Endothelial cell of umbilical vein (primary cell): Measurements from ENCODE around the gene KIAA1217. TPM values are rescaled to one million over a fixed set of nuclear protein-coding genes. Genes with fewer than 3 reads are reported as not detected.

Source experiments
- BruUV-seq: library from RNA; stranded (reverse); fragments of 400-500 nt; replicated peaks from 2 replicates; lab custom pipeline; 2021; lab: Mats Ljungman, UMichigan
- CTCF ChIA-PET: fragments of 300-600, 350-600 bp; sonication (Branson Sonifier 250); formaldehyde crosslinking; loops from one replicate; lab custom pipeline; 2021; ENCODE audit warnings: antibody characterized with exemption, inconsistent platforms; lab: Charles Lee
- POLR2A ChIA-PET: fragments of 300-600, 350-600 bp; sonication (Branson Sonifier 250); formaldehyde crosslinking; loops from one replicate; lab custom pipeline; 2021; ENCODE audit warnings: antibody characterized with exemption, inconsistent platforms; lab: Charles Lee
- DNase-seq: peaks from one replicate; pipeline ENCODE4 v3.0.0-alpha.2; 2011; ENCODE audit warnings: low read depth, low spot score
- FAIRE-seq: peaks from 2 replicates; lab custom pipeline; 2011; peaks lifted over from hg19 to GRCh38; lab: Jason Lieb, UNC
- H2AFZ ChIP-seq: 2 replicates; pipeline ENCODE4 v1.6.0; 2012; ENCODE audit warnings: low read depth, low read length, control low read depth, inconsistent platforms
- H3K27ac ChIP-seq: 2 replicates; pipeline ENCODE4 v1.5.1; 2011; ENCODE audit warnings: low read depth, mild to moderate bottlenecking, control low read depth, low read length, moderate library complexity; ENCODE audit not compliant: insufficient read depth
- H3K27me3 ChIP-seq, 2 experiments: 2 replicates each; pipeline versions ENCODE4 v1.6.0 to v1.6.1; 2011; ENCODE audit warnings: low read length in 2 of 2, mixed read lengths in 1 of 2; ENCODE audit not compliant: control insufficient read depth in 2 of 2, insufficient read depth in 2 of 2
- H3K36me3 ChIP-seq, 2 experiments: 2 replicates in 1 of 2; 3 replicates in 1 of 2; pipeline ENCODE4 v1.5.1; 2011; ENCODE audit warnings: low read length in 2 of 2, mild to moderate bottlenecking in 1 of 2, moderate library complexity in 1 of 2; ENCODE audit not compliant: control insufficient read depth in 2 of 2, insufficient read depth in 2 of 2; ENCODE audit errors: extremely low read depth in 1 of 2
- H3K4me1 ChIP-seq: 3 replicates; pipeline ENCODE4 v1.5.1; 2011; ENCODE audit warnings: mild to moderate bottlenecking, low read length; ENCODE audit not compliant: control insufficient read depth, insufficient read depth; ENCODE audit errors: extremely low read depth
- H3K4me2 ChIP-seq: 2 replicates; pipeline ENCODE4 v1.6.1; 2011; ENCODE audit warnings: low read length, control low read depth, mixed read lengths; ENCODE audit not compliant: insufficient read depth
- H3K4me3 ChIP-seq, 3 experiments: fragments of 200-600 bp in 1 of 3; sonication (generic), shearing (Covaris generic) in 1 of 3; replicated peaks in 1 of 3; 2 replicates each; pipeline ENCODE4 v1.5.1; 2011 to 2016; ENCODE audit warnings: control low read depth in 3 of 3, low read length in 3 of 3, mild to moderate bottlenecking in 2 of 3, inconsistent platforms in 1 of 3, low read depth in 1 of 3, moderate library complexity in 1 of 3; ENCODE audit not compliant: insufficient read depth in 1 of 3
- H3K79me2 ChIP-seq: 2 replicates; pipeline ENCODE4 v1.6.0; 2012; ENCODE audit warnings: low read length, inconsistent platforms; ENCODE audit not compliant: control insufficient read depth, insufficient read depth
- H3K9ac ChIP-seq: replicated peaks from 2 replicates; pipeline ENCODE3; 2011; ENCODE audit warnings: low read length, control low read depth; ENCODE audit not compliant: insufficient read depth; ENCODE audit errors: extremely low read depth
- H3K9me1 ChIP-seq: replicated peaks from 3 replicates; pipeline ENCODE4 v1.6.0; 2011; ENCODE audit warnings: mild to moderate bottlenecking, low read length; ENCODE audit not compliant: control insufficient read depth, insufficient read depth; ENCODE audit errors: extremely low read depth
- H3K9me3 ChIP-seq: replicated peaks from 2 replicates; pipeline ENCODE4 v1.5.1; 2012; ENCODE audit warnings: low read length, inconsistent platforms; ENCODE audit not compliant: control insufficient read depth, insufficient read depth
- H4K20me1 ChIP-seq: replicated peaks from 2 replicates; pipeline ENCODE3; 2011; ENCODE audit warnings: mild to moderate bottlenecking, low read length; ENCODE audit not compliant: control insufficient read depth, insufficient read depth; ENCODE audit errors: extremely low read depth
- CTCF ChIP-seq, 2 donors: IDR thresholded peaks; 1 replicate in 1 of 2; 2 replicates in 1 of 2; pipeline ENCODE4 v1.5.1; 2011; ENCODE audit warnings: low read length in 2 of 2, mild to moderate bottlenecking in 2 of 2, moderate library complexity in 2 of 2, control low read depth in 1 of 2, inconsistent platforms in 1 of 2, low read depth in 1 of 2; ENCODE audit not compliant: insufficient read depth in 1 of 2; ENCODE audit errors: extremely low read depth in 1 of 2
- EZH2 ChIP-seq: IDR thresholded peaks from 2 replicates; pipeline ENCODE4 v1.6.1; 2012; ENCODE audit warnings: borderline replicate concordance, low read depth, mild to moderate bottlenecking, moderate library complexity, low read length, inconsistent platforms; ENCODE audit not compliant: severe bottlenecking
- FOS ChIP-seq: IDR thresholded peaks from 2 replicates; pipeline ENCODE4 v1.6.1; 2011; ENCODE audit warnings: mild to moderate bottlenecking, low read length, moderate library complexity, borderline replicate concordance; ENCODE audit not compliant: insufficient read depth
- GATA2 ChIP-seq: IDR thresholded peaks from 2 replicates; pipeline ENCODE4 v1.7.0; 2011; ENCODE audit warnings: low read depth, mild to moderate bottlenecking, moderate library complexity, mixed read lengths, low read length; ENCODE audit not compliant: insufficient read length, insufficient read depth
- JUN ChIP-seq: IDR thresholded peaks from 2 replicates; pipeline ENCODE4 v1.6.1; 2011; ENCODE audit warnings: borderline replicate concordance, low read depth; ENCODE audit not compliant: insufficient read length, insufficient read depth
- MYC ChIP-seq: IDR thresholded peaks from one replicate; pipeline ENCODE4 v1.6.1; 2011; ENCODE audit warnings: mild to moderate bottlenecking, low read depth, low read length
- POLR2A ChIP-seq: IDR thresholded peaks from 2 replicates; pipeline ENCODE4 v1.6.1; 2012; ENCODE audit warnings: low read depth, mild to moderate bottlenecking, control low read depth, low read length
- POLR2AphosphoS5 ChIP-seq: IDR thresholded peaks from 2 replicates; pipeline ENCODE4 v1.6.1; 2012; ENCODE audit warnings: low read depth, mild to moderate bottlenecking, control low read depth, low read length, moderate library complexity; ENCODE audit not compliant: insufficient read depth
- dilution Hi-C: fragments of 300-500 bp; cut with MboI; formaldehyde crosslinking; loops from one replicate; pipeline ENCODE4 v1.15.0; 2019; ENCODE audit warnings: low sequenced_read_pairs; ENCODE audit not compliant: extremely low pct_ligation_motif_present
- intact Hi-C: fragments of 100-400 bp; cut with micrococcal nuclease; formaldehyde crosslinking; loops from one replicate; pipeline ENCODE4 v1.10.0; 2022
- polyA plus RNA-seq, 4 experiments: library from polyadenylated mRNA; depleted of rRNA in 3 of 4; stranded (reverse) in 3 of 4; unstranded in 1 of 4; fragments of >200 nt; gene quantifications; 2 replicates each; pipeline versions ENCODE4 v1.2.1 to v1.2.3, GENCODE V29; 2011 to 2012; ENCODE audit warnings: missing spikeins in 1 of 4
- total RNA-seq: library from RNA; stranded (reverse); gene quantifications from 2 replicates; pipeline ENCODE4 v1.2.3, GENCODE V29; 2021
- TF ChIP-seq, protein P1 (sequence below): IDR thresholded peaks from 2 replicates; pipeline ENCODE4 v1.6.1; 2011; ENCODE audit not compliant: insufficient read depth, insufficient read length

The KIAA1217 gene
- total and polyA plus RNA-seq, 2 donors (not counting 3 experiments of a cell fraction or from before 2014, with no cell fraction given): 0.83 to 10.3 TPM

DNA sequence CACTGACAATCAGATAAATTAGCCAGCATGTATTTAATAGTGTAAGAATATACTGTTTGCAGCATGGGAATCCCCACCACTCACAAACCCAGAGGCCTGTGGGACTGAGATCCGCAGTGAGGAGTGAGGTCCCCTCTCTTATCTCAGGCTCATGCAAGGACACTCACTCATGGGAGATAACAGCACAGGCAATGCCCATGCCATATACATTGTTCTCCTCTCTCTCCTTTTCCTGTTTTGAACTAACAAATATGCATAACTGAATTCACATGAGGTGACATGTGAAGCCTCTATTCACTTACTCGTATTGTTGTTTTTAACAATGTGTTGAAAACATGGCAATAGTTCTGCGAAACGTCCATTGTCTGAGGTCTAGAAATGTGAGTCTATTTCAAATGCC is 284.2 kb downstream of the KIAA1217 start:
- H2AFZ ChIP-seq: no peak overlapping the region
- no peaks in the 10 kb centered on the region for H3K4me1 ChIP-seq
- POLR2A ChIA-PET: no interaction called here
- H3K79me2 ChIP-seq: no peaks in the 10 kb centered on the region
- BruUV-seq: no TSS peak
- no peak overlapping the region for H3K9ac ChIP-seq
- H4K20me1 ChIP-seq: no peaks in the 10 kb centered on the region
- H3K4me3 ChIP-seq: no peak overlapping the region
- TF ChIP-seq EZH2: no peak
- TF ChIP-seq POLR2A: no peak
- no peak for TF ChIP-seq JUN
- no peak for TF ChIP-seq GATA2
- TF ChIP-seq CTCF (IDR thresholded peaks at IDR 0.05; ENCODE audit: extremely low read depth in 1 of 2, insufficient read depth in 1 of 2, low read depth in 1 of 2, low read length in 2 of 2): no peak
- TF ChIP-seq, protein P1, sequence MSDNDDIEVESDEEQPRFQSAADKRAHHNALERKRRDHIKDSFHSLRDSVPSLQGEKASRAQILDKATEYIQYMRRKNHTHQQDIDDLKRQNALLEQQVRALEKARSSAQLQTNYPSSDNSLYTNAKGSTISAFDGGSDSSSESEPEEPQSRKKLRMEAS: no peak
- no peak for TF ChIP-seq POLR2AphosphoS5
- no peak for TF ChIP-seq FOS
- TF ChIP-seq MYC: no peak
- dilution Hi-C loops: no loop called here
- FAIRE-seq: no peak
- no peaks in the 10 kb centered on the region for H3K36me3 ChIP-seq
- no peak overlapping the region for H3K4me2 ChIP-seq
- no peak overlapping the region for H3K27ac ChIP-seq
- H3K9me1 ChIP-seq: no peaks in the 10 kb centered on the region
- H3K27me3 ChIP-seq: no peaks in the 10 kb centered on the region
- no peaks in the 10 kb centered on the region for H3K9me3 ChIP-seq
- intact Hi-C loops: no loop called here
- no peak for DNase-seq
- CTCF ChIA-PET: no interaction called here
